NCI-H460 (cell line): Measurements from ENCODE around the gene HOXC4. TPM values are rescaled to one million over a fixed set of nuclear protein-coding genes. Genes with fewer than 3 reads are reported as not detected.
"Not testable (repeated sequence)": the region's sequence is repeated elsewhere in the genome, so short reads cannot be mapped to it uniquely, and the experiment has no call there.

Experiments used
- DNase-seq: peaks from one replicate; pipeline ENCODE4 v3.0.0-alpha.2; 2016; ENCODE audit warnings: low read depth; ENCODE audit errors: extremely low read depth
- total RNA-seq: library from RNA; depleted of rRNA; stranded (reverse); fragments of >200 nt; shearing (Covaris generic); gene quantifications from 2 replicates; pipeline ENCODE4 v1.2.3, GENCODE V29; 2014

Gene HOXC4
- total RNA-seq, 1 experiment from 2014 or later, result 0.12 TPM

DNA sequence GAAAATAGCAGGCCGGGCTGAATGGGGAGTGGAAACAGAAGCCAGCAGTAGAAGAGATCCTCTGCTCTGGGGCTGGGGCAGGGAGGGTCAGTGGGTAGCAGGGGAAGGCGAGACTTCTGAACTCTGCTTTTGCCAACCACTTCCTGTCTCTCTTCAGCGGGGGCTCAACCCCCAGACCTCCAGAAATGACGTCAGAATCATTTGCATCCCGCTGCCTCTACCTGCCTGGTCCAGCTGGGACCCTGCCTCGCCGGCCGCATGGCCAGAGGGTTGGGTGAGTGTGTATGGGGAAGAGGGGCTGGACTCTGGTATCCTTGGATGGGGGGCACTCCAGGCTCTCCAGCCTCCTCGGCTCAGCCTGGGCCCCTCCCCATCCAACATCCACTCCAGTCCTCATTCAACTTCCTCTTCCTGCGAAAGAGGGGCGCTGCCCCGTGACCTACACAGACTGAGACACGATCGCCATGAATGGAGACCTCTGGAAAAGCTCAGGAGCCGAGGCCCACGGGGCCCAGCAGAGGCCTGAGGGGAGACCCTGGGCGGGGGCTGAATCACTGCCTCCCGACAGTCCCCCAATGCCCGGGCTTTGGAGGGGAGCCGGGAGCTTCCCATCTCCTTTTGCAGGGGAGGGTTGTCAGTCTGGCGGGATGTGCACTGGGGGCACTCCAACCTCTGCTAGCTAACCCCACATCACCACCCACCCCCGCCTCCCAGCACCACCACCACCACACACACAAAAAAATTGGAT, 458 bp upstream of the HOXC4 start:
- DNase-seq, result no peak

DNA sequence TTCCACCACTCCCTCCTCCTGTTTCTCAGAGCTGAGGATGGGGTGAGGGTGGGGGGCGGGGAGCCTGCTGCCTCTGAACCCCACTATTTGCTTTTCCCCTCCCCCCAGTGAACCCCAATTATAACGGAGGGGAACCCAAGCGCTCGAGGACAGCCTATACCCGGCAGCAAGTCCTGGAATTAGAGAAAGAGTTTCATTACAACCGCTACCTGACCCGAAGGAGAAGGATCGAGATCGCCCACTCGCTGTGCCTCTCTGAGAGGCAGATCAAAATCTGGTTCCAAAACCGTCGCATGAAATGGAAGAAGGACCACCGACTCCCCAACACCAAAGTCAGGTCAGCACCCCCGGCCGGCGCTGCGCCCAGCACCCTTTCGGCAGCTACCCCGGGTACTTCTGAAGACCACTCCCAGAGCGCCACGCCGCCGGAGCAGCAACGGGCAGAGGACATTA, 1.1 kb downstream of the HOXC4 start:
- DNase-seq, result no peak

- DNase-seq, result no peak
These were observed 1.9 kb downstream of the HOXC4 start for GRCh38 chr12:54055552-54055951.

DNA sequence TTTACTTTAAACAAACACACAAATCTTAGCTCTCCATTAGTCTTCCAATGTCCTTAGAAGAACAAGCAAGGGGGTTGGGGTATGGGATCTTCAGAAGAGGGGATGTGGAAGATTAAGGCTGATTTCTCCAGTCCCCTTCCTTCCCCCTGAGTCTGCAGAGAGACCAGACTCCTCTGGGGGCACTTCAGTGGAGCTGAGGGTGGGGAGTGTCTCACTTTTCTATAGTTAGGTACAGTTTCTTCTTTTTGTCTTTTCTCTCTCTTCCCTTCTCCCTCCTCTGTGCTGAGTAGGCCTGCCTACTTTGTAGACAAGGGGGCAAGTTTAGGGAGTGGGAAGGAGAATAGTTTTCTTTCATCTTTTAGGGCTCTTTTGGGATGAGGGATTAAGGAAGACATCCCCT, 2.5 kb downstream of the HOXC4 start:
- no peak for DNase-seq

DNA sequence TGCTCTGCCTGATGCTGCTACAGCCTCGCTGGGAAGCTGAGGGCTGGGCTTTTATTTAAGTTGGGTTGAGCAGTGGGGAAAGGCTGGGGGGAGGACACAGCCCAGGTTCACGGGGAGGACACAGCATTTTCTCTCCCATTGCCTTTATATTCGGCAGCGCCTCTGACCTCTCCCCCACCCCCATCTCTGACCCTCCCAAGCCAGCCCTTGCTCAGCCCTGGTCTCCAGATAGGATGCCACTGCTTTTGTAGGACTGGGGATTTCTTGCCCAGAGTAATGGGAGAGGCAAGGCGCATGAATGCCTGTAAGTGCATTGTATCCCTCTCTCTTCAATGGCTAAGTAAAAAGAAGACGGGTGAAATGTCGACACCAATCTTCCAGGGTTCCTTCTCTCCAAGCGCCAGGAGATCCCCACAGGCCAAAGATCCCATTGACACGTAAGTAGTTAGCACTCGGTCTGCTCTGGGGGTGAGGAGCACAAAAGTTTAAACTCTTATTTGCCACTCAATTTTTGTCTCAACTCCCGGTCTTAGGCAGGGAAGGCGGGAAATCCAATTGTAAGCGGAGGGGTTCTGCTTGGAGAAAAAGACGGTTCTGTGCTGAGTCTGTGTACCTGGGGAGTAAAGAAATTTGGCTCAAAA, 4.6 kb downstream of the HOXC4 start:
- no peak for DNase-seq

DNA sequence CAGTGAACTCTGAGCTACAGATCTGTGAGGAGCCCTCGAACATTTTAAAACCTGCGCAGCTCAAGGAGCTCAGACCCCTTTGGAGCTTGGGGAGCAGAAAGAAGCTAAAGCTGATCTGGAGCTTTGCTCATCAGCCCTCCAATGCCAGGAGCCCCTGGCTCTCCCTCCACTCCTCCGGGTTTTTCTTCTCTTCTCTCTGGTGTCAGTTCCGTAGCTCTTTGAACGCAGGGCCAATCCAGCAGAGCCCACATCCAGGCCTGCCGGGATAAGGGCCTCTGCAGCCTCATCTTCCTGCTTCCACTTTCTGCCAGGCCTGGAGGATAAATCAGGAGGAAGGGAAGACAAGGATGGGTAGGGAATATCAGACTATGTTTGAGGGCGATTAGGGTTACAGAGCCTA, 6.0 kb downstream of the HOXC4 start:
- no peak for DNase-seq

- DNase-seq, result no peak
These were observed 6.7 kb downstream of the HOXC4 start for GRCh38 chr12:54060174-54060974.

DNA sequence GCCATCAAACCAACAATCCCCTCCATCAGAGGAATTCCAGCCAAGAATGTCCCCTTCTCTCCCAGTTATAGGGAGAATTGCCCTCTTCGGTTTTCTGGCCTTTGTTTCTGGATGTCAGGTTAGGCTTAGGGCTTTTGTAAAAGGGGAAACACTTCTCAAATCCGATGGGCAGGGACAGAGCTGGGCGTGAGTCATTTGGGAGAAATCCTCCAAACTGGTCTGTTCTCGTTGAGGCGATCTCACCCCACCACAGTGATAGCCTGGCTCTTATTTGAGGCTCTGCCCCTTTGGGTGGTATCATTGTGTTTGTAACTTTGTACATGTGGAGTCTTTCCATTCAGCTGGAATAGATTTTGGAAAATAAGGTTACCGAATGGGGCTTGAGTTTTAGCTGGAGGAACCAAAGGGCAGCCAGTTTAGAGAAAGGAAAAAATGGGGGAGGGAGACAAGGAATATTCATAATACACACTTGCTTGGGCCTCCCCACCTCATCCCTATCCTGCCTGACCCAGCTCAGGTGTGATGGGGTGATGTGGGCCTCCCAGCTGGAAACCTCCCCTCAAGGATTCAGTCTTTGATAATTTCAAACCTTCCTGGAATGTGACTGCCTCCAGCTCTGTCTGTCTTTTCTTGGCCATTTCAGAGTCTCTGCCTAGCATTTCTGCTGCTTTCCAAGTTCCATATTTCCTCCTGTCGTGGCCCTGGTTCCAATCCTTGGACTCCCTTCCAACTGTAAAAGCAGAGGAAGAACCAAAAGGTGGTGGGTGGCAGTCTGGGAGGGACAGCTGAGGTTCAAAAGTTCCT, 7.5 kb downstream of the HOXC4 start:
- DNase-seq, result no peak

DNA sequence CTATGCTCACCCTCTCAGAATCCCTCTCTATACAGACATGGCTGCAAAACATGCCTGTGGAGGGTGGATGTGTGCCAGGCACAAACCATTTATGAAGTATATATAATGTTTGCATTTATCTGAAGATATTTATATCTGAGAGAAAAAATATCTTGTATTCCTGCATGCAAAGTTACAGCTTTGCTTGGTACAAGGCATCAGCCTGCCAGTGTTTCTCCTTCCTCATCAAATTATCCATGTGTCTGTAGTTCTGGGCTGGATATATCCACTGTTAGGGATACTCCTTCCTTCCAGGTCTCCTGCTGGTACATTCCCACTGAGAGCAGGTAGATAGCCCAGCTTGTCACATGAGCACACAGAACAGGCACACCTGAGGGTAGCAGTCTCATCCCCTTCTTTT, 12.0 kb downstream of the HOXC4 start:
- DNase-seq, result no peak

GRCh38 chr12:54066408-54066807, 12.8 kb downstream of the HOXC4 start:
- DNase-seq, result no peak

- no peak for DNase-seq
These were observed 14.9 kb downstream of the HOXC4 start for GRCh38 chr12:54068418-54069070.

- DNase-seq, result no peak
These were observed 18.3 kb downstream of the HOXC4 start for GRCh38 chr12:54071942-54072341.

- DNase-seq, result no peak
These were observed 20.7 kb downstream of the HOXC4 start for GRCh38 chr12:54074308-54074707.

- DNase-seq, result no peak
These were observed 21.8 kb downstream of the HOXC4 start for GRCh38 chr12:54075409-54075808.

GRCh38 chr12:54075974-54076373, 22.3 kb downstream of the HOXC4 start:
- no peak for DNase-seq

- DNase-seq, result not testable (repeated sequence)
These were observed 24.2 kb downstream of the HOXC4 start for GRCh38 chr12:54077843-54078242.

GRCh38 chr12:54079115-54079514, 25.5 kb downstream of the HOXC4 start:
- DNase-seq, result not testable (repeated sequence)

- not testable (repeated sequence) for DNase-seq
These were observed 26.6 kb downstream of the HOXC4 start for GRCh38 chr12:54080008-54080924.

DNA sequence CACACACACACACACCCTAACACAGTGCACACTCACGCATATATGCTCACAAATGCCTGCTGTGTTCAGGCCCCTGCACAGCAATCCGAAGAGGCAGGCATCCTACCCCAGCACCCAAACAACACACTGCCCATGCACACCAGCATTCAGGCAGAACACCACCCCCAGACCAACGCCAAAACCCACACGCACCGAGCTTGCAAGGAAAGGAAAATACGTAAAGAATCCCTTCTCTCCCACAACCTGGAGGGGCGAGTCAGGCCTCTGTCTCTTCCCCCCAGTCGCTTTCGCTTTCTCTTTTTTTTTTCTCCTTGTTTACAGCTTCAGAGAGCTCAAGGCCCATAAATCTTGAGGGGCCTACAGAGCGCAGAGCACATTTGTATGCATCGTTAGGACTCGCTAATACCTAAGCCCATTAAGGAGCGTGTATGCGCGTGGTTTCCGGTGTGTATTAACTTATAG, 27.4 kb downstream of the HOXC4 start:
- not testable (repeated sequence) for DNase-seq
